ENCODE measurements around the gene LDLRAD3. TPM values are rescaled to one million over a fixed set of nuclear protein-coding genes. Genes with fewer than 3 reads are reported as not detected.

Gene LDLRAD3
- total RNA-seq, 1 donor = 10.5 TPM

- Histone ChIP-seq H3K9me3 (ENCODE audit: low read depth, low read length) (no peaks in the 10 kb centered on the region), H4K20me1 (ENCODE audit: insufficient read depth, low read length) (no peaks in the 10 kb centered on the region), H2AFZ (ENCODE audit: low read length) (no peak overlapping the region), H3K79me2 (ENCODE audit: insufficient read depth, low read length) (no peaks in the 10 kb centered on the region), H3K4me2 (ENCODE audit: insufficient read depth, low read length) (no peak overlapping the region), H3K4me3 (ENCODE audit: insufficient read depth, low read length) (no peak overlapping the region), H3K36me3 (ENCODE audit: insufficient read depth, low read length) (no peaks in the 10 kb centered on the region), H3K27ac (ENCODE audit: low read depth, low read length) (no peak overlapping the region), H3K4me1 (ENCODE audit: insufficient read depth, low read length) (no peaks in the 10 kb centered on the region), H3K27me3 (ENCODE audit: insufficient read depth, low read length) (peaks cover 12% of the 10 kb centered on the region)
- no peak for DNase-seq (ENCODE audit: insufficient read length, low spot score, missing footprints)
- no peak for TF ChIP-seq CTCF (IDR thresholded peaks at IDR 0.05; ENCODE audit: extremely low read depth, low read depth, low read length)
Observed at GRCh38 chr11:35918716-35919115, 25.1 kb upstream of the LDLRAD3 start.

DNA sequence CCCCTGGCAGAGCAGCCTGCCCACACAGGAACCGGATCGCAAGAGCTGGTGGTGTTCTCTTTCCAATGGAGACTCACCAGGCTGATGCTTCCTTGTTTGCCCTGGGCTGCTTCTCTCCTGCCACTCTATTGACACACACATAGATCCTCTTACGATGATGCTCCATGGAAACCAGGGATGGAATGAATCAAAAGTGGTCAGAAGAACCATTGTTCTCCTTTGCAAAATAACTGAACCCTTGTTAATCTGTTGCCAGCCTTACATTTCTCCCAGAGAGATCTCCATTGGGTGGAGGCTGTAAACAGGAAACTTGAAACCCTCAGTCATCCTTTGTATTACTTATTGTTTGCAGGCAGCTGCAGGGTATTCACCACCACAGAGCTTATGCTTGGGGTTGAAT, 24.6 kb upstream of the LDLRAD3 start:
- H3K4me1 ChIP-seq (ENCODE audit: insufficient read depth, low read length) = no peaks in the 10 kb centered on the region
- no peak for DNase-seq (ENCODE audit: insufficient read length, low spot score, missing footprints)
- no peak for TF ChIP-seq CTCF (IDR thresholded peaks at IDR 0.05; ENCODE audit: extremely low read depth, low read depth, low read length)
- no peaks in the 10 kb centered on the region for H3K9me3 ChIP-seq (ENCODE audit: low read depth, low read length)
- no peak overlapping the region for H3K4me2 ChIP-seq (ENCODE audit: insufficient read depth, low read length)
- no peaks in the 10 kb centered on the region for H4K20me1 ChIP-seq (ENCODE audit: insufficient read depth, low read length)
- no peaks in the 10 kb centered on the region for H3K36me3 ChIP-seq (ENCODE audit: insufficient read depth, low read length)
- no peak overlapping the region for H3K4me3 ChIP-seq (ENCODE audit: insufficient read depth, low read length)
- H3K27me3 ChIP-seq (ENCODE audit: insufficient read depth, low read length) = peaks cover 12% of the 10 kb centered on the region
- no peak overlapping the region for H2AFZ ChIP-seq (ENCODE audit: low read length)
- H3K79me2 ChIP-seq (ENCODE audit: insufficient read depth, low read length) = no peaks in the 10 kb centered on the region
- no peak overlapping the region for H3K27ac ChIP-seq (ENCODE audit: low read depth, low read length)

GRCh38 chr11:35923452-35923851, 20.4 kb upstream of the LDLRAD3 start:
- Histone ChIP-seq H3K4me2 (ENCODE audit: insufficient read depth, low read length) (no peak overlapping the region), H3K4me3 (ENCODE audit: insufficient read depth, low read length) (no peak overlapping the region), H3K4me1 (ENCODE audit: insufficient read depth, low read length) (peaks cover 7% of the 10 kb centered on the region), H3K9me3 (ENCODE audit: low read depth, low read length) (no peaks in the 10 kb centered on the region), H2AFZ (ENCODE audit: low read length) (no peak overlapping the region), H3K79me2 (ENCODE audit: insufficient read depth, low read length) (no peaks in the 10 kb centered on the region), H3K27me3 (ENCODE audit: insufficient read depth, low read length) (peaks cover 4% of the 10 kb centered on the region), H4K20me1 (ENCODE audit: insufficient read depth, low read length) (no peaks in the 10 kb centered on the region), H3K36me3 (ENCODE audit: insufficient read depth, low read length) (no peaks in the 10 kb centered on the region), H3K27ac (ENCODE audit: low read depth, low read length) (no peak overlapping the region)
- no peak for DNase-seq (ENCODE audit: insufficient read length, low spot score, missing footprints)
- no peak for TF ChIP-seq CTCF (IDR thresholded peaks at IDR 0.05; ENCODE audit: extremely low read depth, low read depth, low read length)

GRCh38 chr11:35924811-35925210, 19.1 kb upstream of the LDLRAD3 start:
- H3K4me3 ChIP-seq (ENCODE audit: insufficient read depth, low read length) = no peak overlapping the region
- H3K27ac ChIP-seq (ENCODE audit: low read depth, low read length) = no peak overlapping the region
- no peaks in the 10 kb centered on the region for H3K9me3 ChIP-seq (ENCODE audit: low read depth, low read length)
- H3K27me3 ChIP-seq (ENCODE audit: insufficient read depth, low read length) = peaks cover 4% of the 10 kb centered on the region
- TF ChIP-seq CTCF (IDR thresholded peaks at IDR 0.05; ENCODE audit: extremely low read depth, low read depth, low read length) = no peak
- no peak overlapping the region for H2AFZ ChIP-seq (ENCODE audit: low read length)
- peaks cover 7% of the 10 kb centered on the region for H3K4me1 ChIP-seq (ENCODE audit: insufficient read depth, low read length)
- H3K79me2 ChIP-seq (ENCODE audit: insufficient read depth, low read length) = no peaks in the 10 kb centered on the region
- no peak overlapping the region for H3K4me2 ChIP-seq (ENCODE audit: insufficient read depth, low read length)
- no peaks in the 10 kb centered on the region for H3K36me3 ChIP-seq (ENCODE audit: insufficient read depth, low read length)
- no peaks in the 10 kb centered on the region for H4K20me1 ChIP-seq (ENCODE audit: insufficient read depth, low read length)
- DNase-seq (ENCODE audit: insufficient read length, low spot score, missing footprints) = no peak

Data from osteoblast (primary cell).